PFSK-1 (cell line): ENCODE results near the gene TAGLN2.

Experiments used
- FOXP2 ChIP-seq: optimal IDR thresholded peaks from 2 replicates; pipeline ENCODE3; 2011; ENCODE audit warnings: borderline replicate concordance, control low read depth, inconsistent platforms; ENCODE audit not compliant: insufficient read depth; ENCODE audit errors: extremely low read length, extremely low read depth
- POLR2AphosphoS5 ChIP-seq: IDR thresholded peaks from 2 replicates; pipeline ENCODE4 v1.6.1; 2012; ENCODE audit warnings: low read depth, mild to moderate bottlenecking, control low read depth, low read length, moderate library complexity
- SIN3A ChIP-seq: IDR thresholded peaks from 2 replicates; pipeline ENCODE4 v1.6.1; 2012; ENCODE audit warnings: mild to moderate bottlenecking, low read length, moderate library complexity, borderline replicate concordance; ENCODE audit not compliant: insufficient read depth
- TAF1 ChIP-seq: IDR thresholded peaks from 2 replicates; pipeline ENCODE4 v1.6.1; 2012; ENCODE audit warnings: low read length, control low read depth, borderline replicate concordance; ENCODE audit not compliant: insufficient read depth
- TF ChIP-seq, protein P1 (sequence below), 2 experiments: IDR thresholded peaks; 2 replicates each; pipeline versions ENCODE4 v1.6.1 to v1.8.0; 2011 to 2012; ENCODE audit warnings: low read depth in 2 of 2, low read length in 2 of 2, control low read depth in 1 of 2, inconsistent platforms in 1 of 2, mild to moderate bottlenecking in 1 of 2, moderate library complexity in 1 of 2; ENCODE audit not compliant: insufficient read depth in 1 of 2

Gene TAGLN2

GRCh38 chr1:159933347-159933746 lies 8.0 kb upstream of the TAGLN2 start:
- TF ChIP-seq POLR2AphosphoS5 (no peak), SIN3A (no peak)

DNA sequence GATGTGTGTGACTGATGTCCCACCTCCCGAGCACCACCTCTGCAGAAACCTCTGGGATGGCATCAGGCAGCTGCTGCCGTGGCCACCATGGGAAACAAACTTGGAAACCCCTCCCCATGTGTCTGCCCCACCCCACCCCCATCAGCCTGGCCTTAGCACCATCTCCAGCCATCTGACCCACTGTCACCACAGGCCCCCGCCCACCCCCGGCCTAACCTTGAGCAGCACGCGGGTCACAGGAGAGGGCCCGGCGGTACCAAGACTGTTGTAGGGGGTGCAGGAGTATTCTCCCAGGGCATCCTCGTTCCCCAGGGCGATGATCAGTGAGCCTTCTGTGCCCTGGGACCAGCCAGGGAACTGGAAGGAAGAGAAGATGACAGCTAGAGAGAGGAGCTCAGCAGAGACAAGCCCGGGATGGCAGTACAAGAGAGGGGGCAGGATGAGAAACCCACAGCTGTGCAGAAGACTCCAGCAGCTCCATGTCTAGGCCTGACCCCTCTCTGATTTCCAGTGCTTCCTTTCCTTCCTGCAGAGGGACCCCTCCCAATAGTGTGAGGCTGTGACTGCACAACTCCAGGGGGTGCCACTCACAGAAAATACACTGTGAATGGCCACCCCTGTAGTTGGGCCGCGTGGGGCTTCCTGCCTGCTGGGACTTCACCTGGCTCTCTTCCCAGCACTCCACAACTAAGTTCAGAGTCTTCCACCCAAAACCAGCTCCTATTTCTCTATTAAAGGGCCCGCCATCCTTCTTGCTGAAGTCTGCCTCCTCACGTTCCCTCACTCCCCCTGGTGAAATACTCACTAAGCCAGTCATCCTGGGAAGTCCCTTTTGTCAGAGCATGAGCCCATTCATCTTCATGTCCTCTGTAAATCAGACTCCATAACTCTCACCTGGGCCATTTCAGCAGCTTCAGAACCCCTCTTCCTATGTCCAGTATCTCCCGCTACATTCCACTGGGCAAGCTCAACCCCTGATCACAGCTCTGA lies 7.3 kb upstream of the TAGLN2 start:
- TF ChIP-seq SIN3A (no peak), FOXP2 (no peak), TAF1 (no peak), POLR2AphosphoS5 (no peak)
- TF ChIP-seq, protein P1, sequence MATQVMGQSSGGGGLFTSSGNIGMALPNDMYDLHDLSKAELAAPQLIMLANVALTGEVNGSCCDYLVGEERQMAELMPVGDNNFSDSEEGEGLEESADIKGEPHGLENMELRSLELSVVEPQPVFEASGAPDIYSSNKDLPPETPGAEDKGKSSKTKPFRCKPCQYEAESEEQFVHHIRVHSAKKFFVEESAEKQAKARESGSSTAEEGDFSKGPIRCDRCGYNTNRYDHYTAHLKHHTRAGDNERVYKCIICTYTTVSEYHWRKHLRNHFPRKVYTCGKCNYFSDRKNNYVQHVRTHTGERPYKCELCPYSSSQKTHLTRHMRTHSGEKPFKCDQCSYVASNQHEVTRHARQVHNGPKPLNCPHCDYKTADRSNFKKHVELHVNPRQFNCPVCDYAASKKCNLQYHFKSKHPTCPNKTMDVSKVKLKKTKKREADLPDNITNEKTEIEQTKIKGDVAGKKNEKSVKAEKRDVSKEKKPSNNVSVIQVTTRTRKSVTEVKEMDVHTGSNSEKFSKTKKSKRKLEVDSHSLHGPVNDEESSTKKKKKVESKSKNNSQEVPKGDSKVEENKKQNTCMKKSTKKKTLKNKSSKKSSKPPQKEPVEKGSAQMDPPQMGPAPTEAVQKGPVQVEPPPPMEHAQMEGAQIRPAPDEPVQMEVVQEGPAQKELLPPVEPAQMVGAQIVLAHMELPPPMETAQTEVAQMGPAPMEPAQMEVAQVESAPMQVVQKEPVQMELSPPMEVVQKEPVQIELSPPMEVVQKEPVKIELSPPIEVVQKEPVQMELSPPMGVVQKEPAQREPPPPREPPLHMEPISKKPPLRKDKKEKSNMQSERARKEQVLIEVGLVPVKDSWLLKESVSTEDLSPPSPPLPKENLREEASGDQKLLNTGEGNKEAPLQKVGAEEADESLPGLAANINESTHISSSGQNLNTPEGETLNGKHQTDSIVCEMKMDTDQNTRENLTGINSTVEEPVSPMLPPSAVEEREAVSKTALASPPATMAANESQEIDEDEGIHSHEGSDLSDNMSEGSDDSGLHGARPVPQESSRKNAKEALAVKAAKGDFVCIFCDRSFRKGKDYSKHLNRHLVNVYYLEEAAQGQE (IDR thresholded peaks at IDR 0.05; ENCODE audit: insufficient read depth in 1 of 2, low read depth in 2 of 2, low read length in 2 of 2): no peak

GRCh38 chr1:159931795-159932173 lies 6.5 kb upstream of the TAGLN2 start:
- TF ChIP-seq SIN3A: no peak
- no peak for TF ChIP-seq POLR2AphosphoS5
- TF ChIP-seq TAF1: no peak
- no peak for TF ChIP-seq FOXP2
- TF ChIP-seq, protein P1 (IDR thresholded peaks at IDR 0.05; ENCODE audit: insufficient read depth in 1 of 2, low read depth in 2 of 2, low read length in 2 of 2): no peak

GRCh38 chr1:159931101-159931794 lies 5.9 kb upstream of the TAGLN2 start:
- no peak for TF ChIP-seq FOXP2
- TF ChIP-seq, protein P1 (IDR thresholded peaks at IDR 0.05; ENCODE audit: insufficient read depth in 1 of 2, low read depth in 2 of 2, low read length in 2 of 2): no peak
- no peak for TF ChIP-seq TAF1
- TF ChIP-seq POLR2AphosphoS5: no peak
- TF ChIP-seq SIN3A: no peak

- TF ChIP-seq, protein P1 (IDR thresholded peaks at IDR 0.05; ENCODE audit: insufficient read depth in 1 of 2, low read depth in 2 of 2, low read length in 2 of 2): no peak
- TF ChIP-seq SIN3A: no peak
- TF ChIP-seq POLR2AphosphoS5: no peak
- no peak for TF ChIP-seq FOXP2
- TF ChIP-seq TAF1: no peak
Measured at GRCh38 chr1:159930634-159931033, 5.3 kb upstream of the TAGLN2 start.
